ENCODE measurements around the gene DROSHA.

DROSHA gene

DNA sequence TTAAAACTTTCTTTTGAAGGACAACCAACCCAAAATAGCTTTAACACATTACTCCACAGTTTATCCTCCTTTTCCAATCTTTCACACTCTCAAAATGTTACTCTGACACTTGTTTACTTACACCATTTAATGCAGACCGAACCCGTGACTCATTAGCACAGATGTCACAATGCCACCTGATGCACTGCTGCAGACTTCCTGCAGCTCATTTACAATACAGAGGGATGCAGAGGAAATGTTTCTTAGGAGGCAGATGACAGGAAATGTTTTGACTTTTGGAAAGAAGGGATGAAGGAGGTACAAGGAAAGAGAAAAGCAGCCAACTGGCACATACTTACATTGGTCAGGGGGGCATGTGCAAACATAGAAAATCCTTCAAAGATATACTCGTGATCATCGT lies 39.0 kb downstream of the DROSHA start:
- Histone ChIP-seq H3K36me3 (ENCODE audit: insufficient read depth) (peaks cover 5% of the 10 kb centered on the region; the same call in 1 of the 2 replicates), H4K20me1 (ENCODE audit: insufficient read depth) (no peaks in the 10 kb centered on the region), H3K4me2 (no peak overlapping the region)

DNA sequence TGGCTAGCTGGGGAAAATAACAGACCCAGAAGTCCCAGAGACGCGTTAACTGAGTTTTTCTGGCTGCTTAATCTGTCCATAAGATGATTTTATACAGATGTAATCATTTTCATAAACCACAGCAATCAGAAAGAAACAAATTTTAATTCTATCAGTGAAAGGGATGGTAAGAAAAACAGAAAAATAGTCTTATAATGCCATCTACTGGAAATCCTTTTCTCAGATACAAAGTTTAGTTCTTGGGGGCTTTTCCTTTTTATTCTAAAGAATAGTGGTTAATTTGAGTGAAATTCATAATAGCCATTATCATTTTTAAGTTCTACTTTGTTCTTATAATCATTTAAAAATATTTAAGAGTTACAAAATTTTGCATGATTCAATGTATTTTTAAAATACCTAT lies 44.4 kb downstream of the DROSHA start:
- Histone ChIP-seq H3K4me1 (ENCODE audit: low read depth, poor library complexity, severe bottlenecking) (no peaks in the 10 kb centered on the region), H3K4me3 (IDR thresholded peaks at IDR 0.05; ENCODE audit: insufficient read depth, low read depth, low read length) (no peak overlapping the region), H4K20me1 (ENCODE audit: insufficient read depth) (no peaks in the 10 kb centered on the region), H3K4me2 (no peak overlapping the region), H3K27me3 (ENCODE audit: insufficient read depth, low read depth) (no peaks in the 10 kb centered on the region), H3K36me3 (ENCODE audit: insufficient read depth) (peaks cover 2% of the 10 kb centered on the region; the same call in 1 of the 2 replicates), H3K9ac (no peak overlapping the region), H2AFZ (ENCODE audit: low read depth) (no peak overlapping the region), H3K79me2 (ENCODE audit: insufficient read depth, low read depth) (no peaks in the 10 kb centered on the region), H3K27ac (no peak overlapping the region)
- TF ChIP-seq, protein P1, sequence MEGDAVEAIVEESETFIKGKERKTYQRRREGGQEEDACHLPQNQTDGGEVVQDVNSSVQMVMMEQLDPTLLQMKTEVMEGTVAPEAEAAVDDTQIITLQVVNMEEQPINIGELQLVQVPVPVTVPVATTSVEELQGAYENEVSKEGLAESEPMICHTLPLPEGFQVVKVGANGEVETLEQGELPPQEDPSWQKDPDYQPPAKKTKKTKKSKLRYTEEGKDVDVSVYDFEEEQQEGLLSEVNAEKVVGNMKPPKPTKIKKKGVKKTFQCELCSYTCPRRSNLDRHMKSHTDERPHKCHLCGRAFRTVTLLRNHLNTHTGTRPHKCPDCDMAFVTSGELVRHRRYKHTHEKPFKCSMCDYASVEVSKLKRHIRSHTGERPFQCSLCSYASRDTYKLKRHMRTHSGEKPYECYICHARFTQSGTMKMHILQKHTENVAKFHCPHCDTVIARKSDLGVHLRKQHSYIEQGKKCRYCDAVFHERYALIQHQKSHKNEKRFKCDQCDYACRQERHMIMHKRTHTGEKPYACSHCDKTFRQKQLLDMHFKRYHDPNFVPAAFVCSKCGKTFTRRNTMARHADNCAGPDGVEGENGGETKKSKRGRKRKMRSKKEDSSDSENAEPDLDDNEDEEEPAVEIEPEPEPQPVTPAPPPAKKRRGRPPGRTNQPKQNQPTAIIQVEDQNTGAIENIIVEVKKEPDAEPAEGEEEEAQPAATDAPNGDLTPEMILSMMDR (conservative IDR thresholded peaks at IDR 0.05; ENCODE audit: low read depth, low read length): no peak

More for the DNA sequence above, 39.0 kb downstream of the DROSHA start:
- Histone ChIP-seq H3K27ac (no peak overlapping the region), H3K4me1 (ENCODE audit: low read depth, poor library complexity, severe bottlenecking) (peaks cover 22% of the 10 kb centered on the region), H3K9ac (no peak overlapping the region), H3K27me3 (ENCODE audit: insufficient read depth, low read depth) (no peaks in the 10 kb centered on the region), H3K79me2 (ENCODE audit: insufficient read depth, low read depth) (no peaks in the 10 kb centered on the region), H3K4me3 (IDR thresholded peaks at IDR 0.05; ENCODE audit: insufficient read depth, low read depth, low read length) (no peak overlapping the region), H2AFZ (ENCODE audit: low read depth) (no peak overlapping the region)
- TF ChIP-seq, protein P1 (conservative IDR thresholded peaks at IDR 0.05; ENCODE audit: low read depth, low read length): no peak

DNA sequence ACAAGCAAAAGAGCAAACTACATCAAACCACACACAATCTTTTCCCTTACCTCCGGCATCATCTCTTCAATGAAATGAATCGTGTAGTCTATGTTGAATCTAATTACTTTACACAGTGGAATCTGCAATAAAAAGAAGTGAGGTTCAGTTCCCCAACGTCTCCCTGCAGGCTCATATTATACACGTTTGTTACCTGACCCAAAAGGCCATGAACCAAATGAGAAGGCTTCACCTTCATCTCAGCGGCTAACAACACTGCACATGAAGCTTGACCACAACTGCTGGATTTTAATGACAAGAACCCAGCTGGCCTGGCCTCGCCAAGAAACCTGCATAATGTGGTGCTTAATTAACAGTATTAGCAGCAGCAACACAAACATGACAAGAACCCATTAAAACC lies 45.5 kb downstream of the DROSHA start:
- H4K20me1 ChIP-seq (ENCODE audit: insufficient read depth): no peaks in the 10 kb centered on the region
- TF ChIP-seq, protein P1 (conservative IDR thresholded peaks at IDR 0.05; ENCODE audit: low read depth, low read length): no peak
- no peak overlapping the region for H3K27ac ChIP-seq
- H3K9ac ChIP-seq: no peak overlapping the region
- no peaks in the 10 kb centered on the region; the same call in 1 of the 2 replicates for H3K36me3 ChIP-seq (ENCODE audit: insufficient read depth)
- no peaks in the 10 kb centered on the region for H3K27me3 ChIP-seq (ENCODE audit: insufficient read depth, low read depth)
- no peaks in the 10 kb centered on the region for H3K79me2 ChIP-seq (ENCODE audit: insufficient read depth, low read depth)
- no peak overlapping the region for H3K4me2 ChIP-seq
- no peak overlapping the region for H3K4me3 ChIP-seq (IDR thresholded peaks at IDR 0.05; ENCODE audit: insufficient read depth, low read depth, low read length)
- no peaks in the 10 kb centered on the region for H3K4me1 ChIP-seq (ENCODE audit: low read depth, poor library complexity, severe bottlenecking)
- no peak overlapping the region for H2AFZ ChIP-seq (ENCODE audit: low read depth)

DNA sequence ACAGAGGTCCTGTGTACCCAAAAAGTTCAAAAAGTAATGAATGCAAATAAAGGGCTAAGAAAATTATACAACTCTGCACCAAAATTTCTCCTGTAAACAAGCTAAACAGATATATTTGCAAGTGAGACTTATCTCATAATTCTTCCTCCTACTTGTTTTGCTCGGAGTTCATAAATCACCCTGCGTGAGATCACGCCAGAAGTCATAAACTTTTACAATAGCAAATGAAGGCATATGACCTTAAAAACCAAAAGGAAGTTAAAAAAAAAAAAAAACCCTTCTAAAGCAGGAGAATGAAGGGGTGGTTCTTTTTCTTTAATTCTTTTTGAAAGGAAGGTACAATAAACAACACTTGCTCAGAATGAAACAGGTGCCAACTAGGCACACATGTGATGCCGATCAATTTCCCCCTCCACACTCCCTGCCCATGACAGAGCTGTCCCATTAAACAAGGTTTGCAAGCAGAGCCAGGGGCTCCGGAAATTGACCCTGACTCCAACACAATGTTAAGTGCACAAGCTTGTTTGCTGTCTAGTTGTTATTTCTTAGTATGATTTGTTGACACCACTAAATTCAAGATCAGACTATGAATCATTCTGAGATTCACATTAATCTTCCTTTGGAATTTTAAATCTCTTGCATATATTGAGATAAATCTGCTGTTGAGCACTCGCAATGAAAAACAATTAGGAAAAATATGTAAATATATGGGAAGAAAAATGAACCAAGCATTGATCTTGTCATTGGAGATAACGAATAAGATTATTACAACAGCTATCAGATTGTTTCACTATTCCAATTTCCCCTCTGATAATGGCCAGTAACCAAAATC lies 46.3 kb downstream of the DROSHA start:
- no peak overlapping the region for H3K9ac ChIP-seq
- no peaks in the 10 kb centered on the region for H3K4me1 ChIP-seq (ENCODE audit: low read depth, poor library complexity, severe bottlenecking)
- no peak overlapping the region for H2AFZ ChIP-seq (ENCODE audit: low read depth)
- TF ChIP-seq, protein P1 (conservative IDR thresholded peaks at IDR 0.05; ENCODE audit: low read depth, low read length): no peak
- H3K36me3 ChIP-seq (ENCODE audit: insufficient read depth): no peaks in the 10 kb centered on the region; the same call in 1 of the 2 replicates
- H3K79me2 ChIP-seq (ENCODE audit: insufficient read depth, low read depth): no peaks in the 10 kb centered on the region
- H4K20me1 ChIP-seq (ENCODE audit: insufficient read depth): no peaks in the 10 kb centered on the region
- no peak overlapping the region for H3K4me3 ChIP-seq (IDR thresholded peaks at IDR 0.05; ENCODE audit: insufficient read depth, low read depth, low read length)
- H3K4me2 ChIP-seq: no peak overlapping the region
- H3K27me3 ChIP-seq (ENCODE audit: insufficient read depth, low read depth): no peaks in the 10 kb centered on the region
- no peak overlapping the region for H3K27ac ChIP-seq
